Germinal center (tissue), 1 donor: ENCODE measurements around the gene CHEK1.
"Not testable (repeated sequence)": the region's sequence is repeated elsewhere in the genome, so short reads cannot be mapped to it uniquely, and the experiment has no call there.

Experiments used
- DNase-seq: peaks from one replicate; pipeline ENCODE4 v3.0.0; 2012; ENCODE audit warnings: mixed read lengths, low spot score

The CHEK1 gene

DNA sequence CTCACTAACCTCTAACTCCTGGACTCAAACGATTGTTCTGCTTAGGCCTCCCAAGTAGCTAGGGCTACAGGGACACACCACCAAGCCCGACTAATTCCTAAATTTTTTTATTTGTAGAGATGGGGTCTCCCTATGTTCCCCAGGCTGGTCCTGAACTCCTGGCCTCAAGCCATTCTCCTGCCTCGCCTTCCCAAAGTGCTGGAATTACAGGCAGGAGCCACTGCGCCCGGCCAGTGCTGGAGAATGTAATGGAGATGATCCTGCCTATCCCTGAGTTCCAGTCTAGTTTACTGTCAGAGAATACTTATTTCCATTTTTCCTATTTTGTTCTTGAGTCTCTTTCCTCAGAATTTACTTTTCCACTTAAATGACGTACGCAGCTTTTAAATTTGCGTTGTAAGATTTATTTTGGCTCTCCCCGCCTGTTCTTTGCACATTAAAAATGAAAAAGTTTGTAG lies at the start of gene CHEK1:
Gene CHEK1 (plus strand): TSS at position 408 of the 458 bp plus-strand sequence. CDS start 1,606 bp downstream, outside the sequence.
- DNase-seq: no peak

DNA sequence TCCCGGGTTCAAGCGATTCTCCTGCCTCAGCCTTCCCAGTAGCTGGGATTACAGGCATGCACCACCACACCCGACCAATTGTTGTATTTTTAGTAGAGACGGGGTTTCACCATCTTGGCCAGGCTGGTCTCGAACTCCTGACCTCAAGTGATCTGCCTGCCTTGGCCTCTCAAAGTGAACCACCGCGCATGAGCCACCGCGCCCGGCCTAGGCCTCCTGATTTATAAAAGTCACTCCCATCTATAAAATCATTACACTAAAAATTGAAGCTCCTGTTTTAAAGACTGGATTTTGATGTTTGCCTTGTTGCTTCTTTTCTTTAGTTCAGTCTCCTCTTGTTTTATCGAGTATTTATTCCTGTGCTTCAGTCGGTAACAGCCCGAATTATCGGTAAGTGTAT lies 47.8 kb upstream of the CHEK1 start:
- DNase-seq: not testable (repeated sequence)

DNA sequence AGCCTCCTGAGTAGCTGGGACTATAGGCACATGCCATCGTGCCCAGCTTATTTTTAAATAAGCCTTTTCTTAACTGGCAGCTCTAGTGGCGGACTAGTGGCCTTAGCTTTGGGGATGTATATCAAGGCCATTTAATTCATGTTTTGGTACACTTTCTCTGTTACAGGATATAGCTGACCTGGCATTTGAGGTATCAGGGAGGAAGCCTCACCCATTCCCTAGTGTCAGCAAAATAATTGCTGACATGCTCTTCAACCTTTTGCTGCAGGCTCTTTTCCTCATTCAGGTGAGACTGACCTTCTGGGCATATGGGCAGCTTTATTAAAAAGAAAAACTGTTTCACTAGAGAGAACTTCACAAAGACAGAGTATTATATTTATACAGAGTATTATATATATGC lies 46.2 kb upstream of the CHEK1 start:
- DNase-seq: no peak

DNA sequence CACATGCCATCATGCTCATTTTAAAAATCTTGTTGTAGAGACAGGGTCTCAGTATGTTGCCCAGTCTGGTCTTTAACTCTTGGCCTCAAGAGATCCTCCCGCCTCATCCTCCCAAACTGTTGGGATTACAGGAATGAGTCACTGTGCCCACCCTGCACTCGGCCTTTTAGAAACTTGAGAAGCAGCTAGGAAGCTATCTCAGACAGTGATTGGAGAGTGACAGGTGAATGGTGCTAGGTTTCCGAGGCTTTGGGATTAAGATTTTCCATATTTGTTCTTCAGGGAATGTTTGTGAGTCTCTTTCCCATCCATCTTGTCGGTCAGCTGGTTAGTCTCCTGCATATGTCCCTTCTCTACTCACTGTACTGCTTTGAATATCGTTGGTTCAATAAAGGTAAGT lies 45.2 kb upstream of the CHEK1 start:
- DNase-seq: no peak

DNA sequence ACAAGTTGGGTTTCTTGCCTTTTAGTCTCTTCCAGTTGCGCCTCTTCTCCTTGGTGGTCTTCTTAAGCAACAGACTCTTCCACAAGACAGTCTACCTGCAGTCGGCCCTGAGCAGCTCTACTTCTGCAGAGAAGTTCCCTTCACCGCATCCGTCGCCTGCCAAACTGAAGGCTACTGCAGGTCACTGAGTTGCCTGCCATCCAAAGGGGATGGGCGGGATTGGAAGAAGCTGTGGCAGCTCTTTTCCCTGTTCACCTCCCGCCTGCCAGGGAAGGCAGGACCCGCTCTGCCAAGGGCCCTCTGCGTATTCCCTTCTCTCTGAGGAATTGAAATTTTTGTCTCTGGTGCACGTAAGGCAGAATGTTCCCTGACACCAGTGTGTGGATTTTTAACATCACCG lies 41.5 kb upstream of the CHEK1 start:
- DNase-seq: no peak

GRCh38 chr11:125585487-125585886 lies 39.5 kb upstream of the CHEK1 start:
- DNase-seq: no peak

DNA sequence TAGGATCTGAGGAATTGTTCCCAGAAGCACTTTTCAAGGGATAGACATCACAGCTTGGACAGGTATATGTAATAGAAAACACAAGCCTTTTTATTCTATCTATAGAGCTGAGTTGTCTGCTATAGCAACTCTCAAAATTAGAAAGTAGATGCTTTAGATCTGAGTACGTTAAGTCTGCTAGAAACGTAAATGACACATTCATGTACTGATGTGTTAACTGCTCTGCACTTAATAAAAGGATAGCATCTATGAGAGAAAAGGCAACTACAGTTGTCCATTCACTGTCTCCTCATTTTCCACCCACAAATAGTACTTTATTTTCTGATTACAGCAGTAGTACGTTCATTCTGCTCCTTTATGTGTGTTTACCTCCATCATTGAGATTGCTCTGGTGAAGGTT lies 38.3 kb upstream of the CHEK1 start:
- DNase-seq: no peak

- DNase-seq: no peak
Observed at GRCh38 chr11:125587480-125587879, 37.5 kb upstream of the CHEK1 start.

- no peak for DNase-seq
Observed at GRCh38 chr11:125588505-125588904, 36.5 kb upstream of the CHEK1 start.

GRCh38 chr11:125591649-125592304 lies 33.2 kb upstream of the CHEK1 start:
- peak; percentile 34 for DNase-seq

DNA sequence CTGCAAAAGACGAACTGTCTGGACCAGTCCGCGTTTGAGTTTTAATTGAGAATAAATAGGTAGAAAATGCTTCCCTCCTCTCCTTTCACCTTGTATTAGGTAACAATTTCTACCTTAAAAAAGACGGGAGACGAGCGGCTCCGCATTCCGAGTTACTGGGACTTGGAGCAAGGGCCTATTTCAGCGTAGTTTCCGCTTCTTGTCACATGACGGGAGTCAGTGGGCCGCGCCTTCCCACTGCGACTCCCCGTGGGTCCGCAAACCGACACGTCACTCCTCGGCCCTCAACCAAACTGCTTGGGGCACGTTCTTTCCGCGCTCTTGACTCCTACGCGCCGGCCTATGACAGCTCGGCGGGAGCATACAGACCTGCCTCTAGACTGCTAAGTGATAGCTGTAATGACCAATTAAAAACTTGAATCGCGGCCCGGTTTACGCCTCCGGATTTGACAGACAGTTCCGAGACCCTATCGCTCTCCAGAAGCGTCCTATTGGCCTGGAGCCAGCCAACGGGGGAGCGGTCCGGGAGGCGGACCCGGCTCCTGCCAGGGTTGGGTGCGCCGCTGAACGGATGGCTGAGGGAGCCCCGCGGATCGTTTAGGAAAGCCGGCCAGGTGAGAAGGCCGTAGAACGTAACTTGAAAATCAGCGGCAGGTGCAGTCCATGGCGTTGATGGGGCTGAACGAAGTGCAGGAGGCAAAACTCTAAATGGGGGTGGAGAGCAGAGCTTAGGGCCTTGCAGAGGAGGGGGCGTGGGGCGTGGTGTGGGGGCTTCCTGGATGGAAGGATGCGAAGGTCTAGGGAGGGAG lies 32.5 kb upstream of the CHEK1 start, which contains the start of gene STT3A:
Gene STT3A (plus strand): TSS at position 548 of the 809 bp plus-strand sequence. CDS start 3,064 bp downstream, outside the sequence.
- DNase-seq: peak; percentile 98

DNA sequence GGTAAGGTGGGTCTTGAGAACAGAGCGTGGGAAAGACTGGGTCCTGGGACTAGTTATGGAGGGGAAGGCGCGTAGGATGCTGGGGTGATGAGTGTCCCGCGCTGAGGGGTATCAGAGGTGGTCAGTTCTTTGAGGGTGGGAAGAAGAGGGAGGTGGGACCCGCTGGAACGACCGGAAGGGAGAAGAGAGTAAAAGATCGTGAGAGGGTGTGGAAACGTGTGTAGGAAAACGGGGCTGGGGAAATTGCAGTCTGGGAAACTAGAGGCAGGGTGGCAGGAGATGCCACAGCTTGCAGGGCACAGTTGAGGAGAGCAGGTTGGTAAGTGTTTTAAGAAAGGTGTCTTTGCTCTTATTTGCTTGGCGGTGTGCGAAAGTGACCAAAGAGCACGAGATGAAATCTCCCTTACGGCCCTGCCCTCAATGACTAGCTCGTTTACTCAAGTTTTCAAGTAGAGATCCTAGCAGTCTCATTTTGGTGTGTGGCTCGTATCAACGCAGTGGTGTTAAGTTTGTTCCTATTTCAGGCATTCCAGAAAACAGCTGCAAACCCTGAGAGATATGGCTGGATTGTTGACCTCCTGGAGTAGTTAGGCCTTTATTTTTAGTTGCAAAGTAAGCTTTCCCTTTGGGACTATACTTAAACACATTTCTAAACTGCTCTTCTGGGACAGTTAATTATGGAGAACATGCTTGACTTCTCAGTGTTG lies 31.7 kb upstream of the CHEK1 start:
- peak; percentile 8 for DNase-seq

DNA sequence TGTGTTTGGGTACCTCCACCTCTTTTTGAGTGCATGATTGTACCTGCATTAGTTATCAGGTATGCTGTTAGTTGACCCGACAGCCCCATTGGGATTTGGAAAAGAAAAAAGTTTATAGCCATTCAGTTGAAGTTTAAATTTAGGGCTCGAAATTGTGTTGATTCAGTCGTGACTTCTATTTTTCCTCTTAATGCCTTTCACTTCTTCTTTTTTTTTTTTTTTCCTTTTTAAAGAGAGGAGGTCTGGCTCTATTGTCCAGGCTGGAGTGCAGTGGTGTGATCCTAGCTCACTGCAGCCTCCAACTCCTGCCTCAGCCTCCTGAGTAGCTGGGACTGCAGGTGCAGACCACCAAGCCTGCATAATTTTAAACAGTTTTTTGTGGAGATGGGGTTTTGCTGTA lies 30.0 kb upstream of the CHEK1 start:
- no peak for DNase-seq

DNA sequence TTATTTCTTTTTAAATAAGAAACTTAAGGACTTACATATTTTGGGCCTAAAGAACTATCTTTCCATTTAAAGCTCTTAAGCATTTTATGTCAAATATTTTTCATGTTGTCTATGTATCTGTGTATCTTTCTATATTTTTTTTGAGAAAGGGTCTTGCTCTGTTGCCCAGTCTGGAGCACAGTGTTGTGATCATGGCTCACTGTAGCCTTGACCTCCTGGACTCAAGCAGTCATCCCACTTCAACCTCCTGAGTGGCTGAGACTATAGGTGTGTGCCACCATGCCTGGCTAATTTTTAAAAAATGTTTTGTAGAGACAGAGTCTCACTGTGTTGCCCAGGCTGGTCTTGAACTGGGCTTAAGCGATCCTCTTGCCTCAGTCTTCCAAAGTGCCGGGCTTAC lies 24.3 kb upstream of the CHEK1 start:
- DNase-seq: no peak

DNA sequence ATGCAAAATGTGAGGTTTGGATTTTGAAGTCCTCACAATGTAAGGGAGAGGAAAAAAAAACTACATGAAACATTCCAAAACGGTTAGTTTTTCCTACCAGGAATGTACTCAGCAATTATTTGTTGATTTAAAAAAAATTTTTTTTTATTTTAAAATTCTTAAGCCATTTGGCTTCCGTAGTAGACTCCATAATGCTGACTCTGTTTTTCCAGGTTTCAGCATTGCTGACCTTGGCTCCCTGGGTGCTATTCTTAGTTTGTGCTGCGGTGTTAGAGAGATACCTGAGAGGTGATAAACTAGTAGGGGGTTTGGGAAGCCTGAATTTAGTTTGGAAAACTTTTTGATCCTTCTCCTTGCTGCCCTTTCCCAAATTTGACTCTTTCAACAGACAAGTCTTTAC lies 21.8 kb upstream of the CHEK1 start:
- DNase-seq: no peak

GRCh38 chr11:125605417-125605816 lies 19.5 kb upstream of the CHEK1 start:
- DNase-seq: no peak

GRCh38 chr11:125609545-125609944 lies 15.4 kb upstream of the CHEK1 start:
- no peak for DNase-seq

GRCh38 chr11:125618383-125618782 lies 6.6 kb upstream of the CHEK1 start:
- no peak for DNase-seq

DNA sequence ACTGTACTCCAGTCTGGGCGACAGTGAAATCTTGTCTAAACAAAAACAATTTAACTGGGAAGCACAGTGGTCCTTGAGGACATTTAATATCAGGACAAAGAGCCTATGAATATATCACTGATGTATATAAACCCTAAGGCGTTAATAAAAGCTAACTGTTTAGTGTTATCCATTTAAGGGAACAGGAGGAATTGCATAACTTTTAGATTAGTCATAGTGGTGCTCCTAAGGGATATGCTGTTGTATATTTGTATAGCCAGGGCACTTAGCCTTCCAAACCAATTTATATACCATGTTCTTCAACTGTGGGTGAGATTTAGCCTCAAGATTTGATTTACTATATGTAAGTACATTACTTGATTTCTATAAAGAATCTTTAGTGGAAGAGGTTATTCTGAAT lies 3.0 kb upstream of the CHEK1 start:
- no peak for DNase-seq

- DNase-seq: no peak
Observed at GRCh38 chr11:125623064-125623463, 1.9 kb upstream of the CHEK1 start.

GRCh38 chr11:125625225-125625629 lies 264 bp downstream of the CHEK1 start:
- no peak for DNase-seq

DNA sequence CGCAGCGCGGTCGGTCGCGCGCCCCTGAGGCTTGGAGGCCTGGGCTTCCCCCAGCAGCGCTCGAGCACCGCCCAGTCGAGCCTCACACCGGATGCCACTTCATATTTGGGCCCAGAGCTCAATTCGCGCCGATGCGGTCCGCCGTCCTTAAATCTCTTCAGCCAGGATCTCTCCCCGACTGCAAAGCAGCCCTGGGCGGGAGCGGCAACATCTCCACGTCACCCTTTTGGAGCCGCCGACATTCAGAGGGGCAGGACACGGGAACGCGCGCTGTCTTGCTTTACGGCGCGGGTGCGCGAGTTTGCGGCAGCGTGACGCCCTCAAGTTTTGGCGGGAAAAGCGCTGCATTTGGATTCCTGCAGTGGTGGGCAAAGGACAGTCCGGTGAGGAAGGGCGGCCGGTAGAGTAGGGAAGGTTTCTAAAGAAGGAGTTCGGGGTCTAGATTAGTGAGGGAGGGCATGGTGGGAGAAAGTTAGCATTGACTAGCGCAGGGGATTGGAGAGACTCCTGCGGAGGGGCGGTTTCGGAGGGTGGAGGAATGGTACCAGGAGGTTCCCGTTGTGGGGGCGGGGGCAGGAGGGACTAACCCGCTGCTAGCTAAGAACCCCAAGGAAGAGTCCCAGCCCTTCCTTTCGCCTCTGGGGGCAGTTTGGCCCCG lies 796 bp downstream of the CHEK1 start:
- peak; percentile 79 for DNase-seq
